Measurements from ENCODE around the gene SMIM44.

- TF ChIP-seq POLR2AphosphoS5 (IDR thresholded peaks at IDR 0.05; ENCODE audit: low read depth, low read length) (no peak), TAF1 (IDR thresholded peaks at IDR 0.05; ENCODE audit: borderline replicate concordance, low read depth, low read length) (no peak)
Observed at GRCh38 chr19:3493651-3494050, 10.4 kb upstream of the SMIM44 start.
